Measurements from ENCODE around the gene GNG14.
"Not testable (repeated sequence)": the region's sequence is repeated elsewhere in the genome, so short reads cannot be mapped to it uniquely, and the experiment has no call there.

The GNG14 gene

DNA sequence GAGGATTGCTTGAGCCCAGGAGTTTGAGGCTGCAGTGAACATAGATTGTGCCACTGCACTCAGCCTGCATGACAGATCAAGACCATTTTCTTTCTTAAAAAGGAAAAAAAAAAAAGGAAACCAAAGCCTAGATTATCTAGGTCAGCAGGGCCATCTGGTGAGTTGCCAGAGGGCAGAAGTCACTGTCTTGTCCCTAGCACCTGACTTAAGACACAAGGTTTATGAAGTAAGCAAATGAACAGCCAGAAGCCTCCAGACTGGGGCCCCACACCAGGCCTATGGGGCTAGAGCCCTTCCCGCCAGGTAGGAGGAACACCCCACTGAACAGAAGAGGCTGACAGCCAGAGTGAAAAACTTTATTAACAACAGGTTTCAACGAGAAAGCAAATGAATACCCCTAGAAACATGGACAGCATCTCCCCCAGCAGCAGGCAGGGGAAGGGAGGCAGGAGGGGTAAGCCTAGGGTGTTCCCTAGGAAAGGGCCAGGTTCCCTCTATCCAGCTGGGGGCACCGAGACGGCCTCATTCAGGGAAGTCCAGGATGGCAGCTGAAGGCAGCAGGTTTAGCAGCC lies 20.0 kb upstream of the GNG14 start:
- DNase-seq (ENCODE audit: low spot score), result no peak

DNA sequence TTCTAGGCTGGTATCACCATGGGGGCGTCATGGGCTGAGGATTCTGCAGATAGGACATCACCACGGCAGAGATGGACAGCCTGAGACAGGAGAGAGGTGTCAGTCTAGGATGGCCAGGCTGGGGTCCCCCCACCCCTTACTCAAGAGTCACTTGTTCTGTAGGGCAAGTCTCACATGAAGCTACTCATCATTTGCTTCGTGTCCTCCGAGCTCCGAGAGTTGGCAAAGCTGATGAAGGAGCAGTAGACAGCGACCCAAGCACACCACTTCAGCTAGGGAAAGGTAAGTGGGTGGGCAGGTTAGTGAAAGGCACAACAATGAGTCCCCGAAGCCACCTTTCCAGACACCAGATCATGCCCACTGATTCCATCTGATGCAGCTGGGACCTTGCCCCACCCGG lies 19.5 kb upstream of the GNG14 start:
- DNase-seq (ENCODE audit: low spot score), result no peak

DNA sequence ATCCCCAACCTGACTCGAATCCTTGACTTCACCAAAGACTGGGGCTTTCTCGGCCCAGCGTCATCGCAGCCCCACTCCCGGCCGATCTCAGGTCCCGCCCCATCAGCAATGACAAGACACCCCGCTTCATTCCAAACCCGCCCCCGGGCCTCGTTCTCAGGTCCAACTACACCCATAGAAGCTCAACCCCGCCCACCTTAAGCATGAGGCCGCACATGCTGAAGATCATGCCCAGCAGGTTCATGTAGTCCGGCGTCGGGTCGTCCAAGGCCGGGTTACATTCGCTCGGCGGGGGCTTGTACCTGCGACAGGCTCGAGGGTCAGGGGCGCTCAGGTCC lies 18.9 kb upstream of the GNG14 start:
- DNase-seq (ENCODE audit: low spot score), result peak; percentile 48

DNA sequence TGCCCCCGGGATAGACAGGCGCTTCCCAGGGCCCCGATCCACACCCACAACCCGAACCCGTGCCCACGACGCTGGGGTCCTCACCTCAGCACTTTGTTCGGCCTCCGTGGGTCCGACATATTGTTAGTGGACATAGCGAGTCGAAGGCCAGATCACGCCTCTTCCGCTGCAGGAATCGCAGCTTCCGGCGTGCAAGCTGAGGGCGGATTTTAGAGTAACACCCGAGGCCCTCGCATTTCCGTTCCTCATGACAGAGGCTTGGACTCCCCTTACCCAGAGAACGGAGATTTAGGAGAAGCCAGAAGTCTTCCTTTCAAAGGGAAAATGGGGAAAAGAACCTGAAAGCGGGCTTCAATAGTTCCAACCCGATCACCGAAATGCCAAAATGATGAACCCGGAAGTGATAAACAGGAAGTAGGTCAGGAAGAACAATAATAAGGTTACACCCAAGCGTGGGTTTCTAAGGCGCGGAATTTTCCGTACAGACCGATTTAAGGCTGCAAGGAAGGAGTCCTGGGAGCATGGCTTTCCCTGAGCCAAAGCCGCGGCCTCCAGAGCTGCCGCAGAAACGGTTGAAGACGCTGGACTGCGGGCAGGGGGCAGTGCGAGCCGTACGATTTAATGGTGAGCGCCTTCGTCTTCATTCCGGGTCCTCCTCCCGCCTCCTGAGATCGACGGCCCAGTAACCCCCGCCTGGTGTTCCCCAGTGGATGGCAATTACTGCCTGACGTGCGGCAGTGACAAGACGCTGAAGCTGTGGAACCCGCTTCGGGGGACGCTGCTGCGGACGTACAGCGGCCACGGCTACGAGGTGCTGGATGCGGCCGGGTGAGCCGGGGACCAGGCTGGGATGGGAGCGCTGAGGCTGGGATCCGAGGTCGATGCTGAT lies 18.3 kb upstream of the GNG14 start:
- peak; percentile 71 for DNase-seq (ENCODE audit: low spot score)

DNA sequence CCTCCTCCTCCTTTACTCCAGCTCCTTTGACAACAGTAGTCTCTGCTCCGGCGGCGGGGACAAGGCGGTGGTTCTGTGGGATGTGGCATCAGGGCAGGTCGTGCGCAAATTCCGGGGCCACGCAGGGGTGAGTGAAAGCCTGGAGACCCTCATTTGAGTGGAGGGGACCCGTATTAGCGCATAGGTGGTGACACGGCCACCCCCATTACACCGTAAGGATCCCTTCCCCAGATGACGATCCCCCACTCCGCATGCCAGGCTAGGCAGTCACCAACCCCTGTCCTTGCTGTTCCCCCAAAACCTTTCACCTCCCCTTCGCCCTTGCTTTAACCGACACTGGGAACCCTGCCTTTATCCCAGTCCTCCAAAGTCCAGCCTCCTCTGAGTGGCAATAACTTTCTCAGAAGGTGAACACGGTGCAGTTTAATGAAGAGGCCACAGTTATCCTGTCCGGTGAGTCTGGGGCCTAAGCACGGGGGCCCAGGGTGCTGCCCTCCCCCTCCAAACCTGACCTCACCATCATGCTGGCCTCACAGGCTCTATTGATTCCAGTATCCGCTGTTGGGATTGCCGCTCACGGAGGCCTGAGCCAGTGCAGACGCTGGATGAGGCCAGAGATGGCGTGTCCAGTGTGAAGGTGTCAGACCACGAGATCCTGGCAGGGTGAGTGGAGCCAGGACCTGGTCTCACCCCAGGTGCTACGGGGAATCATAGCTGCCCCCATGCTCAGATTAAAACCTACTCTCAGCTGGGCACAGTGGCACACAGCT lies 17.5 kb upstream of the GNG14 start:
- no peak for DNase-seq (ENCODE audit: low spot score)

DNA sequence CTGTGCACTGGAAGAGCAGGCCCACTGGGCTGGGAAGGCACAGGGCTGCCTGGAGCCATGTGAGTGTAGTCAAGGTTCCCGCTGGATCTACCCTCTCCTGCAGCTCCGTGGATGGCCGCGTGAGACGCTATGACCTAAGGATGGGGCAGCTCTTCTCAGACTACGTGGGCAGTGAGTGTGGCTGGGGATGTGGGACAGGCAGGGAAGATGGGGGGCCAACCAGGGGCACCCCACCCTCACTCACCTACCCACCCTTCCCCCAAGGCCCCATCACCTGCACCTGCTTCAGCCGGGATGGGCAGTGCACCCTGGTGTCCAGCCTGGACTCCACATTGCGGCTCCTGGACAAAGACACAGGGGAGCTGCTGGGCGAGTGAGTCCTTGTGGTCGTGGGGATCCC lies 15.1 kb upstream of the GNG14 start:
- no peak for DNase-seq (ENCODE audit: low spot score)

DNA sequence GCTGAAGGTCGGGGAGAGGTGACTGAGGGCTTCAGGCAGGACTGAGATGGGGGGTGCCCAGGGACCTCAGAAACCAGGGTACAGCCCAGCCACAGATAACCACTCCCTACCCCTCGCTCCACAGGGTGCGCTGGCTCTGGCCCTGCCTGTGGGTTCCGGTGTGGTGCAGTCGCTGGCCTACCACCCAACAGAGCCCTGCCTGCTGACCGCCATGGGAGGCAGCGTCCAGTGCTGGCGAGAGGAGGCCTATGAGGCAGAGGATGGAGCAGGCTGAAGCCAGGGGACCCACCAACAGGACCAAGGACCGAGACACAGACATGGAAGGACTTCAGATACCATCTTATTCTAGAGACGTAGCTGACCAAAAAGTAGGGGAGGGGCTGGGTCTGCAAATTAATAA lies 12.4 kb upstream of the GNG14 start:
- DNase-seq (ENCODE audit: low spot score), result no peak

DNA sequence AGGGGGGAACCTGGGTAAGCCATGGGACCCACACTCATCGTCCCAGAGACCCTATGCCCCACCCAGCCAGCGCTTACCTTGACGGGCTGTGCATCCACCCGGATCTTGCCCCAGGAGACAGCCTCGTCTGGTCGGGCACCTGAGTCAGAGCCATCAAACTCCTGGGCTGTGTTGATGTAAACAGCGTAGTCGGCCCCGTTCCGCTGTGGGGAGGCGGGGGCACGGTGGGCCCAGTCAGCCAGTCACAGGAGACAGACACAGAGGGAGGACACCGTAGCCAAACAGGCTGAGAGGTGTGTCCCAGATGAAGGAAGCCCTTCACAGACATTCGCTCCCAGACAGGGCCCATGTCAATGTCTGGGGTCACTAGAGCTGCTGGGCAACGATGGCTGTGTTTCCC lies 11.9 kb upstream of the GNG14 start:
- DNase-seq (ENCODE audit: low spot score), result no peak

DNA sequence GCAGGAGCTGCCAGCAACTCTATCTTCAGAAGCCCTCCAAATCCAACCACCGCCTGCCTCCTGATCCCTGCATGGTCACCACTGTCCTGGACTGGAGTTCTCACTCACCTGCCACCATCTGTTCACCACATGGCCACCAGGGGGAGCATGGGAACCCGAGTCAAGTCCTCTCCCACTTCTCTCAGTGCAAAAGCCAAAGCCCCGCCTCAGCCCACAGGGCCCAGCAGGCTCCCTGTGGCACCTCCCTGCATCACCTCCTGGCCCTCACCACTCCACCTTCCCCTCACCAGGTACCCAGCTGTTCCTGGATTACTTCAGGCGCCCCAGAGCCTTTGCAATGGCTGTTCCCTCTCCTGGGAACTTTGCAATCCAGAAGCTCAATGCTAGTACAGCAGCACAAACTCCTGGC lies 11.4 kb upstream of the GNG14 start:
- peak; percentile 82 for DNase-seq (ENCODE audit: low spot score)

DNA sequence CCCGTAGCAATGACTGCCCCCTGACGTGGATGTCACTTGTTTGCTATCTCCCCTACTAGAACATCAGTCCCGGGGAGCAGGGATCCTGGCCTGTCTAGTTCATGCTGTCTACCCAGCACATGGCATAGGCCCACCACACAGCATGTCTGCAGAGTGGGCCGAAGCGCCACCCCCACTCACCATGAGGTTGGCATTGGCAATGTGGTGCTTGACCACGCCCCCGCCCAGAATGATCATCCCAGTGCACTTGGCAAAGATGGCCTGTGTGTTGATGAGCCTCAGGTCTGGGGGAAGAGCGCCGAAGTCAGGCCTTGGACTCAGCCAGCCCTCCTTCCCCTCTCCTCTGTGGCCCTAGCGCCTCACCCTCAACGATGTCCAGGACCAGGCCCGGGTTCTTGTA lies 10.9 kb upstream of the GNG14 start:
- DNase-seq (ENCODE audit: low spot score), result no peak

DNA sequence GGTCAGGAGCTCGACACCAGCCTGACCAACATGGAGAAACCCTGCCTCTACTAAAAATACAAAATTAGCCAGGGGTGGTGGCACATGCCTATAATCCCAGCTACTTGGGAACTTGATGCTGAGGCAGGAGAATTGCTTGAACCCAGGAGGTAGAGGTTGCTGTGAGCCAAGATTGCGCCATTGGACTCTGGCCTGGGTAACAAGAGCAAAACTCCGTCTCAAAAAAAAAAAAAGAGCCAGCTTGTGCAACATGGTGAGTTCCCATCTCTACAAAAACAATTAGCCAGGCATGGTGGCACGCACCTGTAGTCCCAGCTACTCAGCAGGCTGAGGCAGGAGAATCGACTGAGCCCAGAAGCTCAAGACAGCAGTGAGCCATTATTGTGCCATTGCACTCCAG lies 9.8 kb upstream of the GNG14 start:
- not testable (repeated sequence) for DNase-seq (ENCODE audit: low spot score)

DNA sequence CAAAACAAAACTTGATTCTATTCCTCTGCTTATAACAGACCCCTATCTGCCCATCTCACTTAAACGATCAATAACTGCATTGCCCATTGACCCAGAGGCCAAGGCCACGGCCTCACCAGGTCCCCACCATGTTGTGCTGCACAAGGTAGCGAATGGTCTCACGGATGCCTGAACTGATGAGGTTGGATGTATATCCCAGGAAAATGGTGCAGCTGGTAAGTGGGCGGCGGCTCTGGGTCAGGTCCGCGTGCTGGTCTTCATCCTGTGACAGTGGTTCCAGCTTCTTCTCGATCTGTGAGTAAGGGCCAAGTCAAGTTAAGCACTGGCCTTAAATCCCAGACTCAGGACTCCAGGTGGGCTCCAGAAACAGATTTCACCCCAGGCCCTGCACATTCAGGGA lies 7.8 kb upstream of the GNG14 start:
- no peak for DNase-seq (ENCODE audit: low spot score)

DNA sequence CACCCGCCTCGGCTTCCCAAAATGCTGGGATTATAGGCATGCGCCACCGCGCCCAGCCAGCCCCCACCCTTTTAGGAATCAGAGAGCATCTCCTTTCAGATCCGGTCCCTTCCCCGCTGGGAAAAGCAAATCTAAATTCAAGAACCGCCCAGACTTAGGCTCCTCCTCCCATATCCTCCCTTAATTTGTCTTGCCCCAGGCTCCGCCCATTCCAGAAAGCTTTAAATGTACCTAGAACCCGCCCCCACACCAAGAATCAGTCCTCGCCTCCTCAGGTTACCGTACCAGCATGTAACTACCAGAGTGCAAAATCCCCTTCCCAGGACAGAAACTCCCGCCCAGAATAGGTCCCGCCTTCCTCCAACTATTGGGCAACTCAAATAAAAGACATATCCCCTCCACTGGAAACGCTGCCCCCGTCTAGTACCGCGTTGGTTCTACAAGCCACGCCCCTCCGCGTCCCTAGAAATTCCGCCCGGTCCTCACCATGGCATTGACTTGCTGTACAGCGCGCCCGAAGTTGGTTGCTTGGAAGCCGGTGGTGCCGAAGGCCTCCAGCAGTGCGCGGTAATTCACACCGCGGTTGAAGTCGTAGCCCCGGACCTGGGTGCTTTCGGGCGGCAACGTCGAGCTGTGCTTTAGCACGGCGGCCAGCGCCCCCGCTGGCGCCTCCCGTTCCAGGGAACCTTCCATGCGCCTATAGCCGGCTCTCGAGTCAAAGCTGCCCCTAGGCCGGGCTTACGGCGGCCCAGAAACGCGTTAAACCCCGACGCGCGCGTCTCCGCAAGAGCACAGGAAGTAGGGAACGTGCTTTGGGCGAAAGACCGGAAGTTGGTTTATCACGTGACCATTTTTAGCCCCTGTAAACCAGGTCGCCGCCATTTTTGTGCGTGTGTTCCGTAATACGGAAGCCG lies 6.5 kb upstream of the GNG14 start, which contains the start of gene DHPS:
DHPS (minus strand) TSS at position 807 of the 914 bp plus-strand sequence; CDS start at position 693, 114 bp downstream.
- peak; percentile 93 for DNase-seq (ENCODE audit: low spot score)

DNA sequence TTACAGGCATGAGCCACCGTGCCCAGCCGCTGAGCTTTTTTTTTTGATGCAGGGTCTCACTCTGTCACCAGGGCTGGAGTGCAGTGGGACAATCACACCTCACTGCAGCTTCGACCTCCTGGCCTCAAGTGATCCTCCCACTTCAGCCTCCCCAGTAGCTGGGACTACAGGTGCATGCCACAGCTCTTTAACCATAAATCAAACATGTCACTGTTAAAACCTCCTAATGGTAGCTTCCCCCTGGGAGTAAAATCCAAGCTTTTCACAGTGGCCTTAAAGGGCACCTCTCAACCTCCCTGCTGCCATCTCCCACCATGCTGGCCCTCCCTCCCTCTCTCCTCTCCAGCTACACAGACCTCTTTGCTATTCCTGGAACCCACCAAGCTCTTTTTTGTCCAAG lies 2.0 kb upstream of the GNG14 start:
- no peak for DNase-seq (ENCODE audit: low spot score)

DNA sequence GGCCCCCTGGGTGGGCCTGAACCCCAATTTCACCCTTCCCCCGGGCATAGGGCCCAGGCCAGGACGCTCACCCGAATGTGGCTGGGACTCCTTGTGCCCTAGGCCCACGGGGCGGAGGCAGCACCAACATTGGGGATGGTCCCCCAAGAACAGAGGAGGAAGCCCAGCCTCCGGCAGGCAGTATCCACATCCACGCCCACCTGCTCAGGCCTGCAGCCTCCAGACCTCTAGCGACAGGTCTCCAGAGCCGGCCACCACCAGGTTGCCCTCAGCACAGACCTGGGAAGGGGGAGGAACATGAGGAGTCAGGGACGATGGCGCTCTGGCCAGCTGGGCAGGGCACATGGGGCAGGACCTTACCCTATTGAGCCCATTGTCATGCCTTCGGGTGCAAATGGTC lies 1.2 kb downstream of the GNG14 start:
- no peak for DNase-seq (ENCODE audit: low spot score)

DNA sequence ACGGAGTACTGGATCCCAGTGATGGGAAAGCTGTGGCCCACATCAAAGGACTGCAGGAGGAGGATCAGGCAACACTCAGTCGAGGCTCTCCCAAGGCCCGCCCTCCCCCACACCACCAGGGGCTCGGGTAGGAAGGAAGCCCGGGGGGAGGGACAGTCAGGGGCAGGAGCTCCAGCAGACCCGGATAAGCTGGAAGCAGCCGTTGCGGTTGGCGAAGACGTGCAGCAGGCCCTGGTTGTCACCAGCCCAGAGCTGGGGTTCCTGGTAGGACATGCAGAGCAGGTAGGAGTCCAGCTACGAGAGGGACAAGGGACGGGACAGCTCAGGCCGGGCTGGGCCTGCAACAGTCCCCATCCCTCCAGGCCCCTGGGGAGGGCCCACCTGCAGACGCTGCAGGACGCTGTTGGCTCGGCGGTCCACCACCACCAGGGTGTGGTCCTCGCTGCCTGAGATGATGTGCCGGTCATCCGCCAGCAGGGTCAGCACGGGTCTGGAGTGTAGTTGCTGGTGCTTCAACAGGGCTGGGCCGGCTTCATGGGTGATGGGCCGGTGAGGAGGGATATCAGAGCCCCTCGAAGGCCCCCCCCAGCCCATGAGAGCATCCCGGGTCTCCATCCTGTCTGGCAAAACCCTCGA lies 1.9 kb downstream of the GNG14 start:
- no peak for DNase-seq (ENCODE audit: low spot score)

DNA sequence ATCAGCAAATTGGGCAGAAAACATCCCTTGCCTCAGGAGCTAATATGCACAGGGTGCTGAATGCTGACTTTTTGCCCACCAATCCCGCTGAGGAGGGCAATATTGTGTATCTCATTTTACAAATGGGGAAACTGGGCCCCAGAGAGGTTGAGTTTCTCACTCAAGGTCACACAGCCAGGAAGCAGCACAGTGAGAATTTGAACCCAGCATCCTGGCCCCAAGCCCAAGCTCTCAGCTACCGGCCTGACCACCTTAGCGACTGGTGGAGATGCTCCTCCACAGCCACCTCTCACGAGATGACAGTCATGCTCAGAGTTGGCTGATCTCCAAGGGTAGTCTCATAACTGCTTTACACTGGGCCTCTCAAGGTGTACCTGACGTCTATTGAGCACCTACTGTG lies 5.2 kb downstream of the GNG14 start:
- DNase-seq (ENCODE audit: low spot score), result no peak

DNA sequence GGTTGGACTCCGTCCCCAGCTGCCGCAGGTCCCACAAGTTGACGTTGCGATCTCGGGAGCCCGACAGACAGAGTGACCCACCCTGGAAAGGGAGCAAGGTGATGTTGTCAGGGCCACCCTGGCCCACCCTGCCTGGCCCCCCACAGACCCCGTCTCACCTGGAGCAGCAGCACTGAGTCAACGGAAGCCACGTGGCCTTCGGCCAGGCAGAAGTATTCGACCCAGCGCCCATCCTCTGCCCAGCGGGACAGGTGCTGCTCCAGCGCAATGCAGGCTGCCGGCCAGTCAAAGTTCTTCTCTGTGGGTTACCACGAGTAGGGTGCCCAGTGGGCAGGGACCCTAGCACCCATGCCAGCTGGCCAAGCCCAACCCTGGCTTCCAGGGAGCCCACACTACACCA lies 6.8 kb downstream of the GNG14 start:
- DNase-seq (ENCODE audit: low spot score), result no peak

DNA sequence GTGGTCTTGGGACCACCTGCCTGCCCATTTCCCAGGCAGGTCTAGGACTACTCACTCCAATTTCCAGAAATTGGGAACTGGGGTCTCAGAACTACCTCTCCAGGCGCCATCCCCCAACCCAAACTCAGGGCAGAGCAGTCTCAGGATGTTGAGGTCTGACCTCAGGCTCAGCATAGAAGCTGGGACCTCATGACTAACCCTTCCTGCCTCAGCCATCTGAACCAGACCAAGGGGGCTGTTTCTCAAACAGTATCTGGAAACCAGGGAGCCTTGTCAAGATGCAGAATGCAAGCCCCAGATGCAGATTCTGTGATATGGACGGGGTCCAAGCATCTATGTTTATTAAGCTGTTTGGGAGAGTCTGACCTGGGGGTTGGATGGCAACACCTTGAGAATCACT lies 7.3 kb downstream of the GNG14 start:
- DNase-seq (ENCODE audit: low spot score), result no peak

DNA sequence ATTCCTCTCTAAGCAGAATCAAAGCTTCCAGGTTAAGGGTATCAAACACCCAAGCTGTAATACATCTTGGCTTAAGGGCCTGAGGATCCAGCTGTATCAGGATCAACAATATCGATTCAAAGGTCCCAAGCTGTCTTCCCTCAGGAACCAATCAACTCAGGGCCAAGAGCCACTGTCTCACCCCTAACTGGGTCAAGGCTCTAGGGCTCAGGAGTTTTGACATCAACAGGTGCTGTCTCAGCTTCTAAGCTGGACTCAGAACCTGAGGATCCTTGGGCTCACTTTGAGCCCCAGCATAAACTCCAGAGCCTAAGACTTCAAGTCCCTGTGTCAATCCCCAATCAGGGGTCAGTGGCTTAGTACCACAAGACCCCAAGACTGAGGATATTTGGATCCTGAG lies 7.7 kb downstream of the GNG14 start:
- DNase-seq (ENCODE audit: low spot score), result no peak

DNA sequence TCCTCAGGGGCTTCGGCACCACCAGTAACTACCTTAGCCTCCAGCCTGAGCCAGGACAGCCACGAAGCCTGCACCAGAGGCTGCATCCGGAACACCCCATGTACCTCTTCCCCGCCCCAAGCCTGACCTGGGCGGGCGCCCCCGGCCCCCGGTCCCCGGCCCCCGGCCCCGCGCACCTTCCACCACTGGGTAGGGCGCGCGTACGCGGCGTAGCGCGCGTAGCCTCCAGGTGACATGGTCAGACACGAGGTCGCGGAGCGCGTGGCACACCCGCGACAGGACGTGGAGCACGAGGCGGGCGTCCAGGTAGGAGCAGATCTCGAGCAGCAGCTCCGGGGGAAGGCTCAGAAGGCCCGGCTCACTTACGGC lies 8.2 kb downstream of the GNG14 start:
- DNase-seq (ENCODE audit: low spot score), result no peak
